Neural progenitor cell (in vitro differentiated cells): ENCODE results near the gene RASD2.

Source experiments
- CTCF ChIP-seq: fragments of 200-600 bp; sonication (generic); IDR thresholded peaks from 2 replicates; pipeline ENCODE4 v1.5.1; 2017; ENCODE audit warnings: antibody characterized with exemption, mild to moderate bottlenecking
- EZH2 ChIP-seq: fragments of 200-600 bp; sonication (generic); IDR thresholded peaks from 2 replicates; pipeline ENCODE4 v1.6.1; 2017; ENCODE audit warnings: antibody characterized with exemption, mild to moderate bottlenecking, moderate library complexity

- TF ChIP-seq CTCF (no peak), EZH2 (no peak)
These were observed 11.7 kb downstream of the RASD2 start for GRCh38 chr22:35552196-35552842.
